GM19324 (cell line): ENCODE data around the gene CNDP2.
"Not testable (repeated sequence)": the region's sequence is repeated elsewhere in the genome, so short reads cannot be mapped to it uniquely, and the experiment has no call there.

ENCODE experiments used
- ATAC-seq: cut with Tn5 transposase; IDR thresholded peaks from one replicate; pipeline ENCODE4 v1.9.1; 2021; ENCODE audit warnings: mild to moderate bottlenecking, moderate library complexity; ENCODE audit not compliant: unreplicated experiment, low FRiP score

CNDP2 gene

DNA sequence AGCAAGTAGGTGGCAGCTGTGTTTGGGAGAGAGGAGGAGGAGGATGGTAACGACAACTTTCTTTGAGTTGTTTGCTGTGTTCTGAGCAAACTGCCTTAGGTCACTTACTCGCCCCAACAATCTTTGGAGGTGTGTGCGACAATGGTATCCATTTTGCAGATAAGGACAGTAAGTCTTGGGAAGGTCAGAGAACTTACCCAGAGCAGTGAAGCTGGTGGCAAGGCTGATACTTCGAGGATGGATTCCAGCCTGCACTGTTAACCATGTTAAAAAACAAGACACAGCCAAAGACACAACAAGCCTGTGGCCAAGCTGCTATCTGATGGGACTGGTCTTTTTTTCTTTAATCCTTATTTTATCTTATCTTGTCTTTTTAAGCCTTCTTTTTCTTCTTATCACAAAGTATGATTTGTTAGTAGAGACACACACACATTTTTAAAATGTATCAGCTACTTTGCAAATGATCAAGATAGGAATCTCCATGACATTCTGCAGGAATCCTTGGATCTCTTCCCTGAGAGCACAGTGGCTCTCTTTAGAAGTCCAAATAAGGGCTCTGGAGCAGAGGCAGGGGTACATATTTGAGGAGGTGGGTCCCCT lies 66.1 kb downstream of the CNDP2 start:
- no peak for ATAC-seq

DNA sequence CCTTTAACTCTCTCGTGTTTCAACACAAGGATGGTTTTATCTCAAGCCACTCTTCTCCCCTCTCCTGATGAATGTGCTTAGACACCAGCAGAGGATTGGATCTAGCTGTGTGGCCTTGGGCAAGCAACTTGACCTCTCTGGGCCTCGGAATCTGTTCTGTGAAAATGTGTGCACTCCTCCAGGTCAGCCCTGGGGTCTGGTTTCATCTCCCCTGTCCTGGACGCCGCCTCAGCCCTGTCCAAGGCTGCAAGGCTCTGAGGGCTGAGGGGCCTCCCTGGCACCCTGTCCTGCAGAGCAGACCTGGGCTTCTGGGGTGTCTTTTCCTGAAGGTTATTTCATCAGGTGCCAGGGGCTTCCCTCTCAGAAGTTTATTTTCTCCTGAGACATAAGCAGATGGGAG lies 66.6 kb downstream of the CNDP2 start:
- ATAC-seq, result no peak

DNA sequence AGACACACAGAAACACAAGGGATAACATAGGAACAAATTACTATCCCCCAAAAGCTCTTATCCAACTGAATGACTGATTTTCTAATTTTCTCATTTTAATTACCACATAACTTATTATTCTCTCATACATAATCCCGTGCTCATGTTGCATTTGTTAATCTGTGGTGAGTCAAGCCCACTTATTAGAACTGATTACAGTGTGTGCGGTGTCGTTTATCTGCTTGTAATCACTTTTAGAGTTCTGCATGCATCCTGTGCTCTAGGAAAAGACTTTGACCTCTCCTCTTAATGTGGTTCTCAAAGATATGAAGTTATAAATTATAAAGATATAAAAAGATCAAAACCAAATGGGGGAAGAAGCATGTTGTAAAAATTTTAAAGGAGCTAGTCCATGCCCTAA lies 67.8 kb downstream of the CNDP2 start:
- no peak for ATAC-seq

DNA sequence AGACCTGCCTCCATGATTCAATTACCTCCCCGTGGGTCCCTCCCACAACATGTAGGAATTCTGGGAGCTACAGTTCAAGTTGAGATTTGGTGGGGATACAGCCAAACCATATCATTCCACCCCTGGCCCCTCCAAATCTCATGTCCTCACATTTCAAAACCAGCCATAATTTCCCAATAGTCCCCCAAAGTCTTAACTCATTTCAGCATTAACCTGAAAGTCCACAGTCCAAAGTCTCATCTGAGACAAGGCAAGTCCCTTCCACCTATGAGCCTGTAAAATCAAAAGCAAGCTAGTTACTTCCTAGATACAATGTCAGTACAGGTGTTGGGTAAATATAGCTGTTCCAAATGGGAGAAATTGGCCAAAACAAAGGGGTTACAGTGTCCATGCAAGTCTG lies 69.0 kb downstream of the CNDP2 start:
- not testable (repeated sequence) for ATAC-seq

DNA sequence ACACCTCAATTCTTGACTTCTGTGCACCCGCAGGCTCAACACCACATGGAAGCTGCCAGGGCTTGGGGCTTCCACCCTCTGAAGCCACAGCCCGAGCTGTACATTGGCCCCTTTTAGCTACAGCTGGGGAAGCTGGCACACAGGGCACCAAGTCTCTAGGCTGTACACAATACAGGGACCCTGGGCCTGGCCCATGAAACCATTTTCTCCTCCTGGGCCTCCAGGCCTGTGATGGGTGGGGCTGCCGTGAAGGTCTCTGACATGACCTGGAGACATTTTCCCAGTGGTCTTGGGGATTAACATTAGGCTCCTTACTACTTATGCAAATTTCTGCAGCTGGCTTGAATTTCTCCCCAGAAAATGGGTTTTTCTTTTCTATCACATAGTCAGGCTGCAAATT lies 69.8 kb downstream of the CNDP2 start:
- not testable (repeated sequence) for ATAC-seq

DNA sequence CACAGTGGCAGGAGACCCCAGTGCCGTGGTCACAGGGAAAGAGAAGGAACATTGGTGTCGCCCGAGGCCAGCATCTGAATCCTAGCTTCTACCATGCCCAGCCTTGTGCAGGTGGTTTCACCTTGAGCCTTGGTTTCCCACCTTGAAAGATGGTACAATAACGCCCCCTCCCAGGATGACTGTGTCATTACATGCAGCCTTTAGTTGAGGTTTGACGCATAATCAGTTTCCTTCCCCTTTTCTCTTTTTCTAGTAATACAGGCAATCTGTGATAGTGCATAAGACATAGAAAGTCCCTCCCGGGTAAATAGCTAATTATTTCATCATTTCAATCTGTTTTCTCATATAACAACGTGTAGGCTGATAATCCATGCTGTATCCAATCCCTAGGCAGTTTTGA lies 71.7 kb downstream of the CNDP2 start:
- ATAC-seq, result no peak

DNA sequence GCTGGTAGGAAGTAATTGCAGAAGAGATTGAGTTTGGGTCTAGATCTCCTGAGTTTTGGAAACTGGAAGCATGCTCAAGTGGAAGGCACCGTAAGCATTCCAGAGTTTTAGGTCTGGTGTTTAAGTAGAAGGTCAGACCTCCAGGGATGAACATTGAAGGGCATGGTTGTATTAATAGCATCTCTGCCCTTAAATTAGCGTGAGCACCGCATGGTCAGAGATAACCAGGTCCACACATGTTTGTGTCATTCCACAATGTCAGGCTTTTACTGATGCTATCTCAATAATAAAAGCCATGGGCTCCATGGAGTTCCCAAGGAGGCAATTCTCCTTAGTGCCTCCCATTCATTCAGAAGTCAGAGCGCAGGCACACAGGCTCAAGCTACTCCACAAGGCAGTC lies 73.2 kb downstream of the CNDP2 start:
- ATAC-seq, result no peak

DNA sequence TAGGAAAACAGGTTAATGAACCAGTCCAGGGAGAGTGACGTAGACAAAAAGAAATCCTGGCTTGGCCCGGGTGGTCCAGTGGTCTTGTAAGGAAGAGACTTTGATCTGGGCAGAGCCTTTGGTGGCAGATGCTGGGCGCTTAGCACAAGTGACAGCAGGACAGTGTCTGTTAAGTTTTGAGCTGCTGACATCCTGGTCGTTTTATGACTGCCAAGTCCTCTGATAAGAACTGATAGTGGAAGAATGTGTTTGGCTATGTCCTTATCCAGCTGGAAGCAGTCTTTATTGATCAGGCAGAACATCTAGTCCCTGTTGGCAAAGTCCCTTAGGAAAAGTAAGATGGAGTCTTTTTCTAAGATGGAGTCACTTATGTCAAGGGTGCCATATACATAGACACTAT lies 74.1 kb downstream of the CNDP2 start:
- ATAC-seq, result no peak

DNA sequence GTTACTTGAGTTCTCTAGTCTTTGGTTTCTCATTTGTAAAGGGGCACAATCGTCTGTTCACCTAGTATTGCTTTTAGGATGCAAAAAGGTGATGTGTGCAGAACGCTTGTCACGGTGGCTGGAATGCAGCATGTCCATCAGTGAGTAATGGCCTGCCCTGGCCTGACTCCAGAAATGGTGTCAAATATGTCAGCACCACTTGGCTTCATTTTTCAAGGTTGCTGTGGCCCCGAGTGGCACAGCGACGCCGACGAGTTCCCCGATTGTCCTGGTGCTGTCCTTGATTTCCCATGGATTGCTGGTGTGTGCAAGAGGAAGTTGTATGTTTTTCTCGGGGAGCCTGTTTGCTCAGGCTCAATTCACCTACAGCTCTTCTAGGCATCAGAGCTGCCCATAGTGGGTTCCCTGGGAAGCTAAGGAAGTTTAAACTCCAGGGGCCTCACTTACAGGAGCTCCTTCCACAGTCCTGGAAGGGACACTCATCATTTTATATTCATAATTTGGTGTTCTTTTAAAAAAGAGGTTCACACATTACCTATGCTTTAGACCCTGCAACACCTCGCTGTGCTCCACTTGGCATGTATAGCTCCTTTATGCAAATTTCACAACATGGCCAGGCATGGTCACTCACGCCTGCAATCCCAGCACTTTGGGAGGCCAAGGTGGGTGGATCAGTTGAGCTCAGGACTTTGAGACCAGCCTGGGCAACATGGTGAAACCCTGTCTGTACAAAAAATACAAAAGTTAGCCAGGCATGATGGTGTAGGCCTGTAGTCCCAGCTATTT lies 75.9 kb downstream of the CNDP2 start:
- no peak for ATAC-seq

DNA sequence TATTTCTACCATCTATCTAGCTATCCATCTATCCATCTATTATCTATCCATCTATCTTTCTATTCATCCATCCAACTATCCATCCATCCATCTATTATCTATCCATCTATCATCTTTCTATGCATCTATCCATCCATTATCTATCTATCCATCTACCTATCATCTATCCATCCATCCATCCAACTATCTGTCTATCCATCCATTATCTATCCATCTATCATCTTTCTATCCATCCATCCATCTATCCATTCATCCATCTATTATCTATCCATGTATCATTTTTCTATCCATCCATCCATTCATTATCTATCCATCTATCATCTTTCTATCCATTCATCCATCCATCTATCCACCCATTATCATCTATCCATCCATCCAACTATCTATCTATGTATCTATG lies 76.9 kb downstream of the CNDP2 start:
- no peak for ATAC-seq
